ES-I3 (cell line): ENCODE data around the gene PIP5K1A.
A peak's percentile ranks its signal among the peaks of the same experiment; 100 is the strongest.

Experiments used
- H3K36me3 ChIP-seq: 2 replicates; pipeline ENCODE4 v1.6.1; 2013; ENCODE audit warnings: mild to moderate bottlenecking, low read length, control low read depth, moderate library complexity; ENCODE audit not compliant: insufficient read depth
- H3K4me1 ChIP-seq: 2 replicates; pipeline ENCODE4 v1.6.1; 2013; ENCODE audit warnings: mild to moderate bottlenecking, control low read depth, low read length; ENCODE audit not compliant: insufficient read depth
- H3K9ac ChIP-seq: 2 replicates; pipeline ENCODE4 v1.6.1; 2013; ENCODE audit warnings: low read depth, mild to moderate bottlenecking, low read length, moderate library complexity
- H3K9me3 ChIP-seq: 2 replicates; pipeline ENCODE4 v1.6.1; 2013; ENCODE audit warnings: mild to moderate bottlenecking, low read length, moderate library complexity; ENCODE audit not compliant: control insufficient read depth, insufficient read depth

Gene PIP5K1A

GRCh38 chr1:151198254-151199127 lies at the start of gene PIP5K1A:
Gene PIP5K1A, plus strand, starts transcription at chr1:151198552. Its CDS starts 445 bp downstream, at chr1:151198997.
- Histone ChIP-seq H3K9ac (peak within 1 kb of the TSS; percentile 100), H3K9me3 (no peaks in the 10 kb centered on the region), H3K36me3 (peaks cover 8% of the 10 kb centered on the region), H3K4me1 (peaks cover 8% of the 10 kb centered on the region; the same call in 1 of the 2 replicates)

GRCh38 chr1:151156515-151156819 lies 41.9 kb upstream of the PIP5K1A start, which contains the start of gene TNFAIP8L2:
Gene TNFAIP8L2, plus strand, starts transcription at chr1:151156649. Its CDS starts 2,049 bp downstream, at chr1:151158698.
- peaks cover 5% of the 10 kb centered on the region; the same call in 1 of the 2 replicates for H3K36me3 ChIP-seq
- no peak within 1 kb of the TSS for H3K9ac ChIP-seq
- H3K9me3 ChIP-seq = no peaks in the 10 kb centered on the region
- peaks cover 4% of the 10 kb centered on the region for H3K4me1 ChIP-seq

- Histone ChIP-seq H3K9ac (no peak overlapping the region), H3K9me3 (no peaks in the 10 kb centered on the region), H3K36me3 (peaks cover 5% of the 10 kb centered on the region; the same call in 1 of the 2 replicates), H3K4me1 (peaks cover 4% of the 10 kb centered on the region)
Observed at GRCh38 chr1:151157067-151157531, 41.3 kb upstream of the PIP5K1A start.

GRCh38 chr1:151158326-151158725 lies 40.0 kb upstream of the PIP5K1A start:
- Histone ChIP-seq H3K9me3 (no peaks in the 10 kb centered on the region), H3K9ac (no peak overlapping the region), H3K36me3 (peaks cover 5% of the 10 kb centered on the region; the same call in 1 of the 2 replicates), H3K4me1 (peaks cover 4% of the 10 kb centered on the region)

GRCh38 chr1:151158751-151159251 lies 39.6 kb upstream of the PIP5K1A start:
- H3K9ac ChIP-seq = no peak overlapping the region
- peaks cover 5% of the 10 kb centered on the region; the same call in 1 of the 2 replicates for H3K36me3 ChIP-seq

GRCh38 chr1:151159373-151159772 lies 39.0 kb upstream of the PIP5K1A start:
- H3K36me3 ChIP-seq = peaks cover 5% of the 10 kb centered on the region; the same call in 1 of the 2 replicates
- peaks cover 7% of the 10 kb centered on the region for H3K4me1 ChIP-seq
- no peaks in the 10 kb centered on the region for H3K9me3 ChIP-seq
- no peak overlapping the region for H3K9ac ChIP-seq

More at GRCh38 chr1:151158751-151159251, 39.6 kb upstream of the PIP5K1A start:
- Histone ChIP-seq H3K4me1 (peaks cover 4% of the 10 kb centered on the region), H3K9me3 (no peaks in the 10 kb centered on the region)

GRCh38 chr1:151164732-151165280 lies 33.5 kb upstream of the PIP5K1A start:
- H3K4me1 ChIP-seq = peaks cover 9% of the 10 kb centered on the region
- peaks cover 5% of the 10 kb centered on the region; the same call in 1 of the 2 replicates for H3K36me3 ChIP-seq
- H3K9ac ChIP-seq = peak overlapping the region; percentile 90
- H3K9me3 ChIP-seq = no peaks in the 10 kb centered on the region

- peaks cover 9% of the 10 kb centered on the region for H3K36me3 ChIP-seq
- H3K4me1 ChIP-seq = peaks cover 9% of the 10 kb centered on the region
- no peaks in the 10 kb centered on the region for H3K9me3 ChIP-seq
- H3K9ac ChIP-seq = peak overlapping the region; percentile 90
Observed at GRCh38 chr1:151165281-151165737, 33.0 kb upstream of the PIP5K1A start.

- H3K4me1 ChIP-seq = peaks cover 9% of the 10 kb centered on the region
- no peaks in the 10 kb centered on the region for H3K9me3 ChIP-seq
- H3K36me3 ChIP-seq = peaks cover 5% of the 10 kb centered on the region
- H3K9ac ChIP-seq = peak within 1 kb of the TSS; percentile 90
Observed at GRCh38 chr1:151165738-151166504, 32.4 kb upstream of the PIP5K1A start, which contains the start of the genes LYSMD1 and SCNM1. Gene LYSMD1, minus strand, starts transcription at chr1:151165902. Its CDS starts 644 bp downstream, at chr1:151165258. Gene SCNM1, plus strand, starts transcription at chr1:151166144. Its CDS starts 9 bp downstream, at chr1:151166153.

GRCh38 chr1:151166505-151166956 lies 31.8 kb upstream of the PIP5K1A start:
- Histone ChIP-seq H3K36me3 (peaks cover 5% of the 10 kb centered on the region; the same call in 1 of the 2 replicates), H3K4me1 (peaks cover 9% of the 10 kb centered on the region), H3K9ac (peak overlapping the region; percentile 90), H3K9me3 (no peaks in the 10 kb centered on the region)

GRCh38 chr1:151167116-151167515 lies 31.2 kb upstream of the PIP5K1A start:
- peaks cover 5% of the 10 kb centered on the region; the same call in 1 of the 2 replicates for H3K36me3 ChIP-seq
- H3K9ac ChIP-seq = 0 out of 2 replicates have a peak overlapping the region, but pooled peaks have one; percentile 90
- H3K9me3 ChIP-seq = no peaks in the 10 kb centered on the region
- peaks cover 9% of the 10 kb centered on the region for H3K4me1 ChIP-seq

GRCh38 chr1:151171190-151171589 lies 27.2 kb upstream of the PIP5K1A start:
- no peaks in the 10 kb centered on the region for H3K4me1 ChIP-seq
- peaks cover 5% of the 10 kb centered on the region; the same call in 1 of the 2 replicates for H3K36me3 ChIP-seq
- H3K9ac ChIP-seq = no peak overlapping the region
- H3K9me3 ChIP-seq = no peaks in the 10 kb centered on the region

GRCh38 chr1:151175041-151175741 lies 23.2 kb upstream of the PIP5K1A start:
- Histone ChIP-seq H3K9me3 (no peaks in the 10 kb centered on the region), H3K9ac (no peak overlapping the region), H3K36me3 (peaks cover 9% of the 10 kb centered on the region)

More at GRCh38 chr1:151175041-151175741, 23.2 kb upstream of the PIP5K1A start:
- H3K4me1 ChIP-seq = no peaks in the 10 kb centered on the region
